MCF 10A (cell line): ENCODE measurements around the gene PTCSC3. TPM values are rescaled to one million over a fixed set of nuclear protein-coding genes. Genes with fewer than 3 reads are reported as not detected.

ENCODE experiments used
- BruUV-seq: library from RNA; stranded (reverse); fragments of 400-500 nt; replicated peaks from 2 replicates; lab custom pipeline; 2021; lab: Mats Ljungman, UMichigan
- CTCF ChIA-PET: fragments of 300-600 bp; sonication (Branson Sonifier 250); formaldehyde crosslinking; extraction: SDS; loops from one replicate; lab custom pipeline; 2021; ENCODE audit warnings: antibody characterized with exemption, inconsistent platforms; lab: Yijun Ruan, JAX
- POLR2A ChIA-PET: fragments of 300-600, 350-650 bp; sonication (Branson Sonifier 250); formaldehyde crosslinking; extraction: SDS; loops from one replicate; lab custom pipeline; 2020; ENCODE audit warnings: antibody characterized with exemption, inconsistent platforms; lab: Yijun Ruan, JAX
- DNase-seq: peaks from one replicate; pipeline ENCODE4 v3.0.0-alpha.2; 2018; ENCODE audit not compliant: unreplicated experiment
- H3K27ac Mint-ChIP-seq: one replicate; pipeline ENCODE4 v1.8.0; 2022; ENCODE audit warnings: mild to moderate bottlenecking, low read depth, mixed read lengths; ENCODE audit not compliant: unreplicated experiment
- H3K27me3 Mint-ChIP-seq: one replicate; pipeline ENCODE4 v1.8.0; 2022; ENCODE audit warnings: mixed read lengths; ENCODE audit not compliant: insufficient read depth, unreplicated experiment
- H3K36me3 Mint-ChIP-seq: one replicate; pipeline ENCODE4 v1.8.0; 2022; ENCODE audit warnings: mild to moderate bottlenecking, moderate library complexity, mixed read lengths; ENCODE audit not compliant: insufficient read depth, unreplicated experiment
- H3K4me1 Mint-ChIP-seq: one replicate; pipeline ENCODE4 v1.8.0; 2022; ENCODE audit warnings: mixed read lengths; ENCODE audit not compliant: insufficient read depth, unreplicated experiment
- H3K4me3 Mint-ChIP-seq: one replicate; pipeline ENCODE4 v1.8.0; 2022; ENCODE audit warnings: mild to moderate bottlenecking, moderate library complexity, mixed read lengths; ENCODE audit not compliant: unreplicated experiment
- H3K9me3 Mint-ChIP-seq: one replicate; pipeline ENCODE4 v1.8.0; 2022; ENCODE audit warnings: mixed read lengths; ENCODE audit not compliant: unreplicated experiment
- CTCF ChIP-seq: fragments of 200-600 bp; IDR thresholded peaks from one replicate; pipeline ENCODE4 v1.8.0; 2022; ENCODE audit warnings: antibody characterized with exemption, mild to moderate bottlenecking; ENCODE audit not compliant: unreplicated experiment
- intact Hi-C: fragments of 100-400 bp; cut with micrococcal nuclease; formaldehyde crosslinking; loops from 2 replicates; pipeline ENCODE4 v1.14.1; 2022
- total RNA-seq: library from RNA; stranded (reverse); gene quantifications from 2 replicates; pipeline ENCODE4 v1.2.3, GENCODE V29; 2022

The PTCSC3 gene
- total RNA-seq, 1 experiment from 2014 or later: not detected

DNA sequence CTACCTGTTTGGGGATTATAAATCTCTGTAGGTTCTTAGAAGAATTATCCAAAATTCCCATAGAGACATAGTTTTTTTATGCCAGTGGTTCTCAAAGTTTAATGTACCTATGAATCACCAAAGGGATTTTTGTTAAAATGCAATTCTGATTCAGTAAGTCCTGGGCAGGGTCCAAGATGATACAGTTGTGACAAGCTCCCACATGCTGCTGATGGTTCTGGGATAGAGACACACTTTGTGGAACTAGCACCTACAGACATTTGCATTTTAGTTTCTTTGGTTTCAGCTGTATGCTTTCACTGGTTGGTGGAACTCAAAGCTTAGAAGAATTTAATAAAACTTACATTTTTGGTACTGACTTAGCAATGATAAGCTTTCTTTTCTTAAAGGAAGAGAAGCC is 80.4 kb downstream of the PTCSC3 start:
- TF ChIP-seq CTCF: no peak
- Mint-ChIP-seq H3K9me3 (no peaks in the 10 kb centered on the region), H3K36me3 (no peaks in the 10 kb centered on the region), H3K4me3 (no peak overlapping the region), H3K27ac (no peak overlapping the region), H3K27me3 (peaks cover 11% of the 10 kb centered on the region), H3K4me1 (peaks cover 8% of the 10 kb centered on the region)
- ChIA-PET POLR2A (interaction anchor here (0.6 to 1.0 kb wide), 4 partner anchors 18 to 297 kb away, joined by 3 read pairs; partner anchors contain the start of gene MBIP), CTCF (interaction anchor here (0.6 to 2.8 kb wide), 9 partner anchors 10 to 846 kb away, joined by 3 to 16 read pairs (median 4); no protein-coding TSS in a partner anchor)
- intact Hi-C loops: no loop called here
- no TSS peak for BruUV-seq
- DNase-seq: peak; percentile 63

GRCh38 chr14:36094963-36095362 is 81.6 kb downstream of the PTCSC3 start:
- CTCF ChIA-PET: interaction anchor here (0.6 kb wide), 1 partner anchor 313 kb away, joined by 3 read pairs; no protein-coding TSS in a partner anchor
- POLR2A ChIA-PET: no interaction called here

GRCh38 chr14:36091096-36091495 is 85.4 kb downstream of the PTCSC3 start:
- Mint-ChIP-seq H3K27me3 (no peaks in the 10 kb centered on the region), H3K27ac (no peak overlapping the region), H3K9me3 (no peaks in the 10 kb centered on the region), H3K36me3 (no peaks in the 10 kb centered on the region), H3K4me3 (no peak overlapping the region), H3K4me1 (peaks cover 12% of the 10 kb centered on the region)
- intact Hi-C loops: no loop called here
- BruUV-seq: no TSS peak
- ChIA-PET POLR2A (interaction anchor here (0.6 to 1.1 kb wide), 3 partner anchors 9 to 266 kb away, joined by 3 to 4 read pairs (median 4); no protein-coding TSS in a partner anchor), CTCF (interaction anchor here (0.5 to 2.2 kb wide), 7 partner anchors 13 to 957 kb away, joined by 3 to 23 read pairs (median 3); no protein-coding TSS in a partner anchor)
- no peak for TF ChIP-seq CTCF
- peak; percentile 68 for DNase-seq

More at GRCh38 chr14:36094963-36095362, 81.6 kb downstream of the PTCSC3 start:
- TF ChIP-seq CTCF: no peak
- DNase-seq: no peak
- peaks cover 12% of the 10 kb centered on the region for H3K4me1 Mint-ChIP-seq
- no peak overlapping the region for H3K4me3 Mint-ChIP-seq
- no peaks in the 10 kb centered on the region for H3K9me3 Mint-ChIP-seq
- no peak overlapping the region for H3K27ac Mint-ChIP-seq
- H3K36me3 Mint-ChIP-seq: no peaks in the 10 kb centered on the region
- H3K27me3 Mint-ChIP-seq: peaks cover 4% of the 10 kb centered on the region
- intact Hi-C loops: no loop called here
- no TSS peak for BruUV-seq

GRCh38 chr14:36087411-36087810 is 89.1 kb downstream of the PTCSC3 start:
- Mint-ChIP-seq H3K9me3 (no peaks in the 10 kb centered on the region), H3K27me3 (no peaks in the 10 kb centered on the region), H3K27ac (no peak overlapping the region), H3K4me1 (peaks cover 12% of the 10 kb centered on the region), H3K36me3 (no peaks in the 10 kb centered on the region), H3K4me3 (no peak overlapping the region)
- no TSS peak for BruUV-seq
- TF ChIP-seq CTCF: no peak
- DNase-seq: no peak
- intact Hi-C loops: no loop called here
- ChIA-PET POLR2A (interaction anchor here (0.8 kb wide), 1 partner anchor 13 kb away, joined by 3 read pairs; no protein-coding TSS in a partner anchor), CTCF (interaction anchor here (1.5 kb wide), 2 partner anchors 10 to 16 kb away, joined by 3 to 5 read pairs; no protein-coding TSS in a partner anchor)
